ENCODE measurements around the gene TTYH3.

DNA sequence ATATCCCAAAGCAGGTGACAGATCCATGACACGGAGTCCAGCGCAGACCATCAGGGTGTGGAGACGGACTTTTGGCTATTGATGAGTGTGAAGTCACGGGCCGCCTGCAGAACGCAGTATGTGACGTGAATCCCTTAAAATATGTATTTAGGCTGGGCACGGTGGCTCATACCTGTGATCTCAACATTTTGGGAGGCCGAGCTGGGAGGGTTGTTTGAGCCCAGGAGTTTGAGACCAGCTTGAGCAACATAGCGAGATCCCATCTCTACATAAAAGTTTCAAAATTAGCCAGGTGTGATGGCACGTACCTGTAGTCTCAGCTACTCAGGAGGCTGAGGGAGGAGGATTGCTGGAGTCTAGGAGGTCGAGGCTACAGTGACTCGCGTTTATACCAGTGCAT lies 54.3 kb downstream of the TTYH3 start:
- TF ChIP-seq GATA2 (IDR thresholded peaks at IDR 0.05; ENCODE audit: low read depth, low read length), result no peak
- TF ChIP-seq GATA3 (IDR thresholded peaks at IDR 0.05; ENCODE audit: low read depth, low read length), result no peak
